Small intestine (tissue), 7 donors: ENCODE measurements around the gene MUC13. TPM values are rescaled to one million over a fixed set of nuclear protein-coding genes. Genes with fewer than 3 reads are reported as not detected.

Source experiments
- DNase-seq, 2 donors: peaks; one replicate each; pipeline versions ENCODE4 v3.0.0 to v3.0.0-alpha.2; 2013
- FAIRE-seq: peaks from 2 replicates; lab custom pipeline; 2012; peaks lifted over from hg19 to GRCh38; lab: Jason Lieb, UNC
- H3K27ac ChIP-seq, 3 donors: one replicate each; pipeline ENCODE4 v1.5.1; 2013; ENCODE audit warnings: low read length in 2 of 3, mild to moderate bottlenecking in 2 of 3, control low read depth in 1 of 3, inconsistent platforms in 1 of 3, low read depth in 1 of 3, moderate library complexity in 1 of 3
- H3K27me3 ChIP-seq, 3 donors: one replicate each; pipeline ENCODE4 v1.6.1; 2013; ENCODE audit warnings: low read length in 3 of 3, inconsistent platforms in 1 of 3; ENCODE audit not compliant: control insufficient read depth in 3 of 3, insufficient read depth in 3 of 3
- H3K36me3 ChIP-seq, 3 donors: one replicate each; pipeline ENCODE4 v1.6.1; 2013; ENCODE audit warnings: low read length in 3 of 3, inconsistent platforms in 1 of 3, low read depth in 1 of 3, mild to moderate bottlenecking in 1 of 3, moderate library complexity in 1 of 3; ENCODE audit not compliant: control insufficient read depth in 3 of 3, insufficient read depth in 2 of 3
- H3K4me1 ChIP-seq, 3 donors: one replicate each; pipeline ENCODE4 v1.6.1; 2013; ENCODE audit warnings: low read length in 2 of 3, inconsistent platforms in 1 of 3, low read depth in 1 of 3, mild to moderate bottlenecking in 1 of 3, moderate library complexity in 1 of 3; ENCODE audit not compliant: control insufficient read depth in 3 of 3, insufficient read depth in 2 of 3
- H3K4me3 ChIP-seq, 3 donors: one replicate each; pipeline ENCODE4 v1.5.1; 2013; ENCODE audit warnings: low read length in 3 of 3, control low read depth in 1 of 3, inconsistent platforms in 1 of 3, low read depth in 1 of 3, mild to moderate bottlenecking in 1 of 3, moderate library complexity in 1 of 3
- H3K9me3 ChIP-seq, 2 donors: one replicate each; pipeline ENCODE4 v1.6.1; 2013; ENCODE audit warnings: low read depth in 1 of 2, low read length in 1 of 2; ENCODE audit not compliant: control insufficient read depth in 2 of 2, insufficient read depth in 1 of 2
- WGBS, 3 donors: extraction: QIAGEN DNeasy Blood & Tissue Kit; methylation state at CpG; one replicate each; pipeline ENCODE4 v1.1.7; 2013; 5-methylcytosine and 5-hydroxymethylcytosine counted together
- polyA plus RNA-seq, 4 donors: library from polyadenylated mRNA; stranded (reverse) in 3 of 4; unstranded in 1 of 4; fragments of 200-250 nt in 3 of 4; fragments of 120-200 nt in 1 of 4; gene quantifications; one replicate each; pipeline versions ENCODE4 v1.2.1 to v1.2.3, GENCODE V29; 2013
- donor health status: healthy with polysubstance abuse.
- donor health status: control.
- donor health status: control.
- donor health status: Bipolar disorder and iron deficiency.
- donor health status: healthy.

MUC13 gene
- polyA plus RNA-seq, 4 donors = 178 to 1,389 (median 408) TPM

- no peaks in the 10 kb centered on the region for H3K4me1 ChIP-seq
- no peak for DNase-seq
- no peak for FAIRE-seq
- no peak overlapping the region for H3K27ac ChIP-seq
- no peaks in the 10 kb centered on the region for H3K9me3 ChIP-seq
- H3K4me3 ChIP-seq = no peak overlapping the region
- H3K27me3 ChIP-seq = no peaks in the 10 kb centered on the region
- 84 to 93% (median 86%) methylated on average over 9 of the region's 9 CpGs for WGBS, 3 donors
- H3K36me3 ChIP-seq = peaks cover 3 to 52% (median 34%) of the 10 kb centered on the region in 3 donors
Observed at GRCh38 chr3:124907957-124908356, 26.6 kb downstream of the MUC13 start.

GRCh38 chr3:124904835-124905492, 29.6 kb downstream of the MUC13 start:
- no peak for FAIRE-seq
- no peak overlapping the region for H3K4me3 ChIP-seq
- H3K36me3 ChIP-seq = peaks cover 3 to 30% (median 28%) of the 10 kb centered on the region in 3 donors
- H3K9me3 ChIP-seq = no peaks in the 10 kb centered on the region
- peaks cover 0 to 2% (median 0%) of the 10 kb centered on the region in 3 donors for H3K4me1 ChIP-seq
- H3K27ac ChIP-seq = no peak overlapping the region
- no peak for DNase-seq
- no peaks in the 10 kb centered on the region for H3K27me3 ChIP-seq
- 72 to 78% (median 73%) methylated on average over 6 of the region's 6 CpGs for WGBS, 3 donors

- Histone ChIP-seq H3K36me3 (peaks cover 3 to 27% (median 24%) of the 10 kb centered on the region in 3 donors), H3K4me1 (peaks cover 0 to 2% (median 0%) of the 10 kb centered on the region in 3 donors), H3K4me3 (no peak overlapping the region), H3K9me3 (no peaks in the 10 kb centered on the region), H3K27ac (peak overlapping the region in 1 of 3 donors; percentile 7), H3K27me3 (no peaks in the 10 kb centered on the region)
- FAIRE-seq (no peak), DNase-seq (no peak)
- 38 to 69% (median 42%) methylated on average over 1 of the region's 1 CpG for WGBS, 3 donors
Observed at GRCh38 chr3:124903896-124904834, 30.4 kb downstream of the MUC13 start.

GRCh38 chr3:124896824-124897526, 37.6 kb downstream of the MUC13 start:
- no peak for FAIRE-seq
- no peaks in the 10 kb centered on the region for H3K9me3 ChIP-seq
- H3K4me3 ChIP-seq = no peak overlapping the region
- H3K27me3 ChIP-seq = no peaks in the 10 kb centered on the region
- H3K4me1 ChIP-seq = peaks cover 0 to 2% (median 0%) of the 10 kb centered on the region in 3 donors
- no peak for DNase-seq
- H3K27ac ChIP-seq = no peak overlapping the region
- WGBS, 3 donors = 94 to 100% (median 96%) methylated on average over 1 of the region's 1 CpG
- peaks cover 0 to 4% (median 3%) of the 10 kb centered on the region in 3 donors for H3K36me3 ChIP-seq

- FAIRE-seq = no peak
- Histone ChIP-seq H3K4me1 (no peaks in the 10 kb centered on the region), H3K4me3 (no peak overlapping the region), H3K27me3 (no peaks in the 10 kb centered on the region), H3K27ac (no peak overlapping the region), H3K9me3 (no peaks in the 10 kb centered on the region), H3K36me3 (peaks cover 0 to 4% (median 3%) of the 10 kb centered on the region in 3 donors)
- DNase-seq = no peak
- WGBS, 3 donors = 90 to 92% (median 90%) methylated on average over 7 of the region's 7 CpGs
Observed at GRCh38 chr3:124895756-124896155, 38.8 kb downstream of the MUC13 start.

- FAIRE-seq (no peak), DNase-seq (no peak)
- WGBS, 3 donors = 79 to 91% (median 81%) methylated on average over 2 of the region's 2 CpGs
- H3K27me3 ChIP-seq = peaks cover 0 to 2% (median 0%) of the 10 kb centered on the region in 3 donors
- H3K36me3 ChIP-seq = peaks cover 0 to 4% (median 0%) of the 10 kb centered on the region in 3 donors
- no peaks in the 10 kb centered on the region for H3K9me3 ChIP-seq
- H3K4me1 ChIP-seq = no peaks in the 10 kb centered on the region
- no peak overlapping the region for H3K27ac ChIP-seq
- H3K4me3 ChIP-seq = no peak overlapping the region
Observed at GRCh38 chr3:124893526-124893925, 41.0 kb downstream of the MUC13 start.

GRCh38 chr3:124890573-124891190, 43.9 kb downstream of the MUC13 start:
- peaks cover 0 to 2% (median 0%) of the 10 kb centered on the region in 3 donors for H3K27me3 ChIP-seq
- H3K36me3 ChIP-seq = peaks cover 0 to 3% (median 0%) of the 10 kb centered on the region in 3 donors
- H3K4me3 ChIP-seq = no peak overlapping the region
- no peaks in the 10 kb centered on the region for H3K9me3 ChIP-seq
- DNase-seq (no peak), FAIRE-seq (no peak)
- H3K4me1 ChIP-seq = peaks cover 0 to 7% (median 2%) of the 10 kb centered on the region in 3 donors
- no peak overlapping the region for H3K27ac ChIP-seq
- WGBS, 3 donors = 79 to 89% (median 83%) methylated on average over 5 of the region's 5 CpGs
